GM18498 (cell line): ENCODE measurements around the gene CDCP2.
"Not testable (repeated sequence)": the region's sequence is repeated elsewhere in the genome, so short reads cannot be mapped to it uniquely, and the experiment has no call there.

Experiments used
- ATAC-seq: cut with Tn5 transposase; IDR thresholded peaks from one replicate; pipeline ENCODE4 v1.9.1; 2021; ENCODE audit warnings: mild to moderate bottlenecking, moderate library complexity; ENCODE audit not compliant: unreplicated experiment

Gene CDCP2

DNA sequence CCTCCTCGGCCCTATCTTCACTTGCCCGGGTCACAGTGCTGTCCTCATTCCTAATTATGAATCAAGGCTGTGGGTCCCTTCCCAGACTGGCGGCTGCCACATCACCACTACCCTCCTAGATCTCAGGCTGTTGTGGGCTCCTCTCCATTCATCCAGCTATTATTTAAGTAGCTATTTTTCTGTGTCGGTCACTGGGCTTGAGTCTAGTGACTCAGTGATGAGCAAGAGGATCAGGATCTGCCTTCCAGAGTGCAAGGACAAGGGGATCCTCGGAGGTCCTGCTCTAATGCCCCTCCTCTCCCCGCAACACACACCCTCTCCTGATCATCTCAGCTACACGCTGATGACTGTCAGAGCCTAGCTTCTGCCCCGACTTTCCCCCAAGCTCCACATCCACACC lies 34.1 kb downstream of the CDCP2 start:
- ATAC-seq, result no peak

- no peak for ATAC-seq
Observed at GRCh38 chr1:54117815-54118563, 34.8 kb downstream of the CDCP2 start.

- no peak for ATAC-seq
Observed at GRCh38 chr1:54115520-54115919, 37.3 kb downstream of the CDCP2 start.

DNA sequence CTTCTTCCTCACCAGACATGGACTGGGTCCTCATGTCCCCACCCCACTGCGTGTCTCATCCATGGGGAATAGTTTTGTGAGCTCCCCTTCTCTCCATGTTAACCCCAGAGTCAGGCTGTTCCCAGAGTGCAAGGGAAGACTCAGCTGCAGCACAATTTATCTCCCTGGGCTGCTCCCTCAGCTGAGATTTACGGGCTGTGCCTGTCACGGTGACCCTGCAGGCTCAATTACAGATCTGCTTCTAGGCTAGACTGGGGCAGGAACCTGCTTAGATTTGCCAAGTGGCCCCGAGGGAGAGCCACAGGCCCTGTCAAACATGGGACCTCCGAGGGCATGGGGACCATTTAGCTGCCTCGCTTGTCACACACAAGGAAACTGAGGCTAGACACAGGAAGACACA lies 37.8 kb downstream of the CDCP2 start:
- ATAC-seq, result no peak

DNA sequence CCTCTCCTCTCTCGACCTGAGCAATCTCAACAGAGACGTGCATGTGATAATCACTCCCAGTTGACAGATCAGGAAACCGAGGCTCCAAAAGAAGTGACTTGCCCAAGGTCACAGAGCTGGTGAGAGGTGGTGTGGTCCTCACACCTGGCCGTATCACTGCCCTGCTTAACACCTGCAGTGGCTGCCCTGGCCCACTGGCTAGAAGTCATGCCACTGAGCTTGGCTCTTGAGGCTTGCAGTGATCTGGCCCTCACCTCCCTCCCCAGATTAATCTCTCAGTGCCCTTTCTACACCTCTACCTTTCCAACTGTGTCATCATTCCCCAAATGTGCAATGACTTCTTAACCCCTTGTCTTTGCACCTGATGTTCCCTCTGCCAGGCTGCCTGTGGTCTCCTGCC lies 38.8 kb downstream of the CDCP2 start:
- ATAC-seq, result no peak

- ATAC-seq, result no peak
Observed at GRCh38 chr1:54112705-54113368, 40.0 kb downstream of the CDCP2 start.

DNA sequence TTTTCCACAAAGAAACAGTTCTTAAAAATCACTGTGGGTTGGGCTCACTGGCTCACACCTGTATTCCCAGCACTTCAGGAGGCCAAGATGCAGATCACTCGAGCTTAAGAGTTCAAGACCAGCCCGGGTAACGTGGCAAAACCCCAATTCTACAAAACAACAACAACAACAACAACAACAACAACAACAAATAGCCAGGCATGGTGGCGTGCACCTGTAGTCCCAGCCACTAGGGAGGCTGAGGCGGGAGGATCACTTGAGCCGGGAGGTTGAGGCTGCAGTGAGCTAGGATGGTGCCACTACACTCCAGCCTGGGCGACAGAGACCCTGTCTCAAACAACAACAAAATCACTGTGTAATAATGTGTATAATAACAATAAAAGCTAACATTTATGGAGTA lies 40.8 kb downstream of the CDCP2 start:
- ATAC-seq, result no peak

DNA sequence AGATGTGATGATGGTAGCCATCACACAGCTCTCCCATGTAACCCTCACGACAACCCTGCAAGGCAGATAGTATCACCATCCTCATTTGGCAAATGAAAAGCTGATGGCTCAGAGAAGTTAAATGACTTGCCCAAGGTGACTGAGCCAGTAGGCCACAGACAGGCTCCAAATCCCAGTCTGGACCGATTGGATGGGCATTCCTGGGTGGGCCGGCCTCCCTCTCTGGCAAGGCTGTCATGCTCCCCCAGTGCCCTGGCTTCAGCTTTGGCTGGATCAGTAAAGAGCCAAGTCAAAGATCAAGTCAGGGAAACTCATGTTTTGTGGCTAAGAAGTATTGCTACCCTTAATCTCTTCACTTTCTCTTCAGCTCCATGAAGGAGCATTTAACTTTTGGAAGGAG lies 41.2 kb downstream of the CDCP2 start:
- no peak for ATAC-seq

DNA sequence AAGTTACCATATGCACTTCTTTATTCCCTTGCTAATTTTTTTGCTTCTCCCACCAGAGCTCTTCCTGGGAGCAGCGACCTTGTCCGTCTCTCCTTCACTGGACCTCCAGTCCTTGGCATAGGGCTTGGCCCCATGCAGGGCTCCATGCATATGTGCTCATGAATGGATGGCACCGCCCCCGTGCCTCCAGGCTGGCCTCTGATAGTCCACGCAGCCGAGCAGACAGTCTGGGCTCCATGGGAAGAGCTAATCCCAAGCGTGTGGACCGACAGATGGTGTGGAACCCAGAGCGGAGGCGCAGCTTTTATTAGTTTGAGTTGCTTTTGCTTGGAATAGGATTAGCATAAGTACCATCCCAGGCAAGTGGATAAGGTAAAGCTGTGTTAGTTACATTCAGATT lies 41.8 kb downstream of the CDCP2 start:
- ATAC-seq, result no peak

DNA sequence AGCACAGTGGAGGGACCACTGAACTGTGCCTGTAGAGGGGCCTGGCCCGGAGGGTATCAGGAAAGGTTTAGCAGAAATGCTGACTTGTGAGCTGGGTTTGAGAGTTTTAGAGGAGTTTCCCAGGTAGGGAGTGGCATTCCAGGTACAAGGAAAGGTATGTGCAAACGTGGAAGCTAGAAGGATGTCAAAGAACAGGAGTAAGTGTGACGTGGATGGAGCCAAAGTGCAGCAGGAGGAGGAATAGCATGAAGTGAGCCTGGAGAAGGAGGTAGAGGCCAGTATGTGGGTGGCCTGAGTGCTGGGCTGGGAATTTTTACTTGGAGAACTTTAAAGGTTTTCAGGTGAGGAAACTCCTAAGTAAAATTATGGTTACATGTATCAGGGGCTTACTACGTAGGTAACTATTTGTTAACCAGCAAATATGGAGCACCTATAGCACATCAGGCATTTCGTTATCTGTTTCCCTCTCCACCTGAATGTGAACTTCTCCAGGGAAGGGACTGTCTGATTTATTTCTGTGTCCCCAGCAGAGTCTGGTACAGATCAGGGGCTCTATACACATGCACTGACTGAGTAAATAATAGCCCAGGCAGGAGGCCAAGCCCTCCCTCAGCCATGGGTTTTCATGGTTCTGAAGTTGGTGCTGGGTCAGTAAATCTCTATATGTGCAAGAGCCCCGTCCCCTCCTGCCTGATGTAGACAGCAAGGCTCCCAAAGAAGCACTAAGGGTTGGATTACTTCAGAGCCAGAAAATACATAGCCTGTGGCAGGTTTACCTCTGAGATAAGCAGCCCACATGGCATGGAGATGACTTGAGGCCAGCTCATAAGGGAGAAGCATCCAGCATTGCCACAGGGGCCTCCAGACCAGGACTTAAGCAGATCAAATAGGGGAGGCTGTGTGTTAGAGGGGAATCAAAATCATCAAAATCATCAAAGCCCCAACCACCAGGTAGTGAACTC lies 43.4 kb downstream of the CDCP2 start:
- no peak for ATAC-seq

DNA sequence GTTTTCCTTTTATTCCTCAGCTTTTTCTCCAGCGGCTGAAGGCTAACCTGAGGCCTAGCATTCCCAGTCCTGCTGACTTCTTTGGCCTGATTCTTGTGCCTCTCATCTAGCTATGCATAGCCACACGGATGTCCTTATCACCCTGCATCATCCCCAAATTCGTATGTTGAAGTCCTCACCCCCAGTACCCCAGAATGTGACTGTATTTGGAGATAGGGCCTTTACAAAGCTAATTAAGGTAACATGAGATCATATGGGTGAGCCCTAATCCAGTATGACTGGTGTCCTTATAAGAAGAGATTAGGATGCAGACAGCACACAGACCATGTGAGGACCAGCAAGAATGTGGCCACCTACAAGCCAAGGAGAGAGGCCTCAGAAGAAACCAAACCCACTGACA lies 44.6 kb downstream of the CDCP2 start:
- ATAC-seq, result no peak

GRCh38 chr1:54107131-54107530 lies 45.7 kb downstream of the CDCP2 start:
- no peak for ATAC-seq

DNA sequence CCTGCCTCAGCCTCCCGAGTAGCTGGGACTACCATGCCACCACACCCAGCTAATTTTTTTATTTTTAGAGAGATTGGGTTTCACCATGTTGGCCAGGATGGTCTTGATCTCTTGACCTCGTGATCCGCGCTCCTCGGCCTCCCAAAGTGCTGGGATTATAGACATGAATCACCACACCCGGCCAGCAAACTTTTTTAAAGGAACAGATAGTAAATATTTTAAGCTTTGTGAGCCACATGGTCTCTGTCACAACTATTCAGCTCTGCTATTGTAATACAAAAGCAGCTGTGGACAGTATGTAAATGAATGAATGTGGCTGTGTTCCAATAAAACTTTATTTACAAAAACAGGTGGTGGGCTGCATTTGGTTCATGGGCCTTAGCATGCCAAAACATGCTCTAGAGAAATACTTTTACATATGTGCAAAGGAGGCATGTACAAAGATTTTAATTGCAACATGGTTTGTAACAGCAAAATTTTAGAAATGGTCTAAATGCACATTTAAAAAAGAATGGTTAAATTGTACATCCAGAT lies 47.0 kb downstream of the CDCP2 start:
- ATAC-seq, result no peak

DNA sequence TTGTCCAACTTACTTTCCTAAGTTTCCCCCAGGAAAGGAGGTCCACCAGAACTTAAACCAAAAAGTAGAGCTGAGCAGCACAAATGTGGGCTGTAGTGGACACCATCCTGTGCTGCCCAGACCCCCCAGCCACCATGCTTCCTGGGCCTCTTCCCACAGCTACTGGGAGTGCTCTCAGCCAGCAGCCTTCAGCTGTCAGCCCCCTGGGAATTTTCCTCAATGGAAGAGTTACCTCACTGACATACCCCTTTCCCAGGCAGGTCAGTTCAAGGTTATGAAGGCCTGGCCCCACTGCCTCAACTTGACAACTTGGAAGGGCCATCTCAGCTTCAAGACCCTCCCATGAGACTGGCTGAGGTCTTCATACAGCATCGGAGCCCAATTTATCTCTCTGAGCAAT lies 47.7 kb downstream of the CDCP2 start:
- ATAC-seq, result no peak

GRCh38 chr1:54104613-54105012 lies 48.2 kb downstream of the CDCP2 start:
- ATAC-seq, result not testable (repeated sequence)

DNA sequence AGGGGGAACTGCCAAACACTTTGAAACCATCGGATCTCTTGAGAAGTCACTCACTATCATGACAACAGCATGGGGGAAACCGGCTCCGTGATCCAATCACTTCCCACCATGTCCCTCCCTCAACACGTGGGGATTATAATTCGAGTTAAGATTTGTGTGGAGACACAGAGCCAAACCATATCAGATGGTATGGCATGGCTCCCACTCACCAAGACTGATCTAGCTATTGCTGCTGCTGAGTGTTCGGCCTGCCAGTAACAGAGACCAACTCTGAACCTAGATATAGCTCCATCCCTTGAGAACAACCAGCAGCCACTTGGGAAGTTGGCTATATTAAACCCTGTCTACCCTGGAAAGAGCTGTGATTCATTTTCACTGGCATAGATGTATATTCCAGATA lies 49.4 kb downstream of the CDCP2 start:
- ATAC-seq, result no peak

DNA sequence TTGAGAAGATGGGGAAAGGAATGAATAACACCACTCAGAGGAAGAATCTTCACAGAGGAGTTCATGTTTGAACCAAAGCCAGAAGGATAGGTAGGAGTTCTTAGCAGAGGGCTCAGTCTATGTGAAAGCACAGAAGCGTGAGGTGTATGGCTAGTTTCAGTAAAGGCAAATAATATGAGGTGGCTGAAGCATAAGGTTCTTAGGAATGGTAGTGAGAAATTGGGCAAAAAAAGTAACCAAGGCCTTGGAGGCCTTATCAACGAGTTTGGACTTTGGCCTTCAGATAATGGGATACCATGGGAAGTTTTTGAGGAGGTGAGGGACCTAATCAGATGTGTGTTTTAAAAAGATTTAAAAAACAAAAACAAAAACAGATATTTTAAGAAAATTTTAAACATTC lies 52.3 kb downstream of the CDCP2 start:
- ATAC-seq, result no peak

DNA sequence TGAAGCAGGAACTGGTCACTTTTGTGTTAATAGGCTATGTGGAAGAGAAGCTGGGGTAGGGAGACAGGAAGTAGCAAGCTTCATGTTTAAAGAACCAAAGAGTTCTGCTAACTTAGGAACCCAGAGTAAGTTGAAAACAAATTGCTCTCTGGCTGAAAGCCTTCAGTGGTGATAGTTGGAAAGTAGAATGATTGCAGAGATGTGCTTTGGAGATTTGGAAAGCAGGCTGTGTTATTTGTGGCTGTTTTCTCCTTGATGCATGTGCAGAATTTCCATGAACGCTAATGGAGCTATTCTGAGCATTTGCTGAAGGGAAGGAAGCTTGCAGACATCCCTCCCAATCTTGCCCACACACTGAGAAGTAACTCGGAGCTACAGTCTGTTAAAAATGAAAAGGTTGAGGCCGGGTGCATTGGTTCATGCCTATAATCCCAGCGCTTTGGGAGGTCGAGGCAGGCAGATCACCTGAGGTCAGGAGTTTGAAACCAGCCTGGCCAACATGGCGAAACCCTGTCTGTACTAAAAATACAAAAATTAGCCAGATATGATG lies 53.7 kb downstream of the CDCP2 start:
- ATAC-seq, result no peak

GRCh38 chr1:54096877-54097240 lies 55.9 kb downstream of the CDCP2 start:
- ATAC-seq, result no peak

GRCh38 chr1:54096227-54096876 lies 56.4 kb downstream of the CDCP2 start:
- ATAC-seq, result no peak
